OCI-LY3 (cell line): ENCODE results near the gene IRAK1.

Source experiments
- CTCF ChIP-seq: fragments of 200-600, 300-600 bp; sonication (generic); IDR thresholded peaks from 2 replicates; pipeline ENCODE4 v1.5.1; 2014; ENCODE audit warnings: antibody characterized with exemption, low read length, low read depth
- EZH2phosphoT487 ChIP-seq: fragments of 200-600 bp; shearing (Covaris generic); IDR thresholded peaks from 2 replicates; pipeline ENCODE4 v1.6.1; 2018; ENCODE audit warnings: antibody characterized with exemption, mixed run types, low read depth

DNA sequence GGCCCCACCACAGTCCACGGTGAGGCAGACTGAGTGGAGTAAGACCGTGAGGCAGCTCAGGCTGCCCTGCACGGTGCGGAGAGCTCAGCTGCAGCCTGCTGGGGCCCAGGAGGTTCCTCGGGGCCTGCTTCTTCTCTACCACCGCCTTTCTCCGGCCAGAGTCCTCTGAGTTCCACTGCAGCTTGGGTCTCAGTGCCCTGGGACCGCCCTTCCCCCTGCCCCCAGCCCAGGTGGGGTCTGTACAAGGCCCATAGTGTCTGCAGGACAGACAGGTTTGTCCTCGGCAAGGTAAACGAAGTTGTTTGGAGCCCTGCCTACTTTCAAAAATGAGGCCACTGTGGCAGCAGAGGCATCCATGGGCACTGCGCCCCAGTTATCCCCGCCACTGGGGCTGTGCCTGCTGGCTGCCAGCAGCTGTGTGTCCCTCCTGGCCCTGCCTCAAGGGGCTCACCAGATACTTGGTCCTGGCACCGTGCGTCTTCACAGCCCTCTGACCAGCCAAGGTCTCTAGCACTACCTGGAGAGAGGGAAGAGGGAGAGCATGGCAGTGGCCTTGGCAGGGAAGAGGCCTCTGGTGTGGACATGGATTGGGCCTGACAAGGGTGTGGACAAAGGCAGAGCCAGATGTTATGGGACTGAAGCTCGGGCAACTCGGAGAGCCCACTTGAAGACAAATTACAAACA lies 4.0 kb downstream of the IRAK1 start:
- TF ChIP-seq CTCF (no peak), EZH2phosphoT487 (no peak)
